Central memory CD4-positive, alpha-beta T cell (primary cell): ENCODE data around the gene HDHD5.

Experiments used
- DNase-seq: peaks from one replicate; pipeline ENCODE4 v3.0.0; 2022

The HDHD5 gene

DNA sequence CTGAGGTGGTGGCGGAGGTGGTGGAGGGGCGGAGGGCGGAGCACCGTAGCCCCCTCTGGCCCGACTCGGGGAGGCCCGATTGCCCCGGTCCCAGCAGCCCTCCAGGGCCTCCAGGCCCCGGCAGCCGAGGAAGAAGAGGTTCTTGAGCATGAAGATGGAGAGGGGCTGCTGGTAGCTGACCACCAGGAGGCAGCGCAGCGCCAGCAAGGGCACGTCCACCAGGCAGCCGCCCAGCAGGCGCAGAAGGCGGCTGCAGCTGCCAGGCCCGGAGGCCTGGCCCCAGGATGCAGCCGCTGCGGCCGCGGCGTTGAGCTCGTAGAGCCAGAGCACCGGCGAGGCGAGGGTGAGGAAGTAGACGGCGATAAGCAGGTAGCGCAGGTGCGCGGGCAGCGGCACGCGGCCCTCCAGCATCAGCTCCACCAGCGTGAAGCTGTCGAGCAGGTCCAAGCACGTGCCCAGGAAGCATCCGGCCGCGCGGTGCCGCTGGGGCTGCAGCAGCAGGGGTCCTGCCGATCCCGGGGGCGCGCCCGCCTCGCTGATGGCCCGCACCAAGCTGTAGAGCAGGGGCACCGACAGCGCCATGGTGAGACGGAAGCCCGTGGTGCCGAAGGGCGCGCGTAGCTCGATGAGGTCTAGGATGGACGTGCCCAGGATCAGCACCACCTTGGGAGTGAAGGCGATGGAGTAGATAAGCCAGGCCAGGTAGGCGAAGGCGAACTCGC, 39.4 kb downstream of the HDHD5 start:
- DNase-seq: no peak

DNA sequence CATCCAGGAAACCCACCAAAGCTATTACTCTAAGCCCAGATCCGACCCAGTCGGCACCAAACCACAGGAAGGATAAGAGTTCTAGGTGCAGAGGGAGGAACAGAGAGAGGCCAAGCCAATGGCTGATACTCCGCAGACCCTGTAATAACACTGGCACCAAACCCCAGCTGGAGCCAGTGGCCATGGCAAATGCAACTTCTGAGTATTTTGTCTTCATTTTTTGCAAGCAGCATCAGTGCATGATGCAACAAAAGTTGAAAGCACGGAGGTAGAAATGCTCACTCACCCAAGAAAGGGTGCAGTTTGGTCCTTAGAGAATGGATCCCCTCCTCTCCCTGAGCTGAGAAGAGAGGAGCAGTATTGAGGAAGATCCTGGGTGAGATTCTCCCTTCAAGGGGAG, 40.7 kb downstream of the HDHD5 start:
- DNase-seq: no peak

DNA sequence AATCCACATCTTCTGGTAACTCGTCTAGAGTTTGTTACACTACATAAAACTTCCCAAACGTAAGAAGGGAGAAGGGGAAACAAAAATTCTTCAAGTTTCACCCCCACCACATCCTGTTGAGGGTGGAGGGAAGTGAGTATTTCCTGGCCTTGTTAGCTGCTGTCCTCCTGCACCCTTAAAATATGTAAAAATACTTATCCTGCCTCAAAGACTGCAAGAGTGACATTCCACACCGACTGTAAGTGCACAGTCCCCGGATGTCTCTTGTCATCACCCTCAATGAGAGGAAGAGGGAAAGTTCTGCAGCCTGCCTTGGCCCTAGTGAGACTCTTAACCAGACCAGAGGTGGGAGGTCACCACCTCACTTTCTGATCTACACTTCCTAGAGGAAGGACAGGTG, 41.2 kb downstream of the HDHD5 start:
- DNase-seq: no peak

DNA sequence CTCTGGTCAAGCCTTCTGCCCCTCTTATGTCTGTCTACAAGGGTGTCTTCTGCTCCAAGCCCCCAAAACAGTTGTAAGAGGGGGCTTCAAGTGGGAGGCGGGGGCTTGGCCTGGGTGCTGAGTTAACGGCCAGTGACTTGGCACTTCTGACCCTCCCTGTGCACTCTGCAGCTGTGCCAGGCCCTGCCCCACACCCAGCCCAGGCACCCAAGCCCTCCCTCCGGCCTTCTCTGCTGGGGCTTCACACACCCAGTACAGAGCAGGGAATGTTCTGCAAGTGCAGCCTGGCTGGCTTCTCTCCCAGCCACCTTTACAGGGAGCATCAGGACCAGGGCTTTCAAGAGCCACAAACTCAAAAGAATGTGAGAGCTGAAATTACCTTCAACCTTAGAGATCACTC, 41.7 kb downstream of the HDHD5 start:
- no peak for DNase-seq

DNA sequence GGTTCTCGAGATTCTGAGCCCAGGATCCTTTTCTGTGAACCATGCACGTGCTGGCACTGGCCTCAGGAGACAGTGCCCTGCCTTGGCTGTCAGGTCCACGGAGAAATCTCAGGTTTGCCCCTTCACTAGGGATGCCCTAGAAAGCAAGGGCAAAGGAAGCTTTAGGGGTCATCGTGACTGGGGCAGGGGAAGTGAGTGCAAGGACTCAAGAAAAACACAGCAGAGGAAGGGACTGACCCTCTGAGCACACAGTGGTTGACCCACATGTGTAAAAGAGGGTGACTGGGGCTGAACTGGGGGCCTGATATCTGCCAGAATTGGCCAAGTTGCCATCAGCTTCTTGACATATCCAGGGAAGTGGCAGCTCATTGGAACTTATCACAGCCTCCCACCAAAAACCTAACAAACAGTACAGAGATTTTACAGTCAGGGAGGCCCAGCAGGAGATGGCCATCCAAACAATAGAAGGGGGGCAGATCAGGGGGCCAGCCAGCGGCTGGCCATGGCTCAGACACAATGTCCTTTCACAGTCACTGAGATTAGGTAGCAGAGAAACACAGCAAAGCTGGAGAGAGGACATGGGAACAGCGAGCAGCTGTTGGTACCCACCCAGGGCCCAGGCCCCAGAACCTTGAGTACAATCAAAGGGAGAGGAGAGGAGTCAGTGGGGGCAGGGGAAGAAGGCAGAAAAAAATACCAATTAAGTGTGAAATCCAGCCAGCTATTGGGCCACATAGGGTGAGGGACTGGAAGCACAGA, 42.3 kb downstream of the HDHD5 start:
- no peak for DNase-seq

DNA sequence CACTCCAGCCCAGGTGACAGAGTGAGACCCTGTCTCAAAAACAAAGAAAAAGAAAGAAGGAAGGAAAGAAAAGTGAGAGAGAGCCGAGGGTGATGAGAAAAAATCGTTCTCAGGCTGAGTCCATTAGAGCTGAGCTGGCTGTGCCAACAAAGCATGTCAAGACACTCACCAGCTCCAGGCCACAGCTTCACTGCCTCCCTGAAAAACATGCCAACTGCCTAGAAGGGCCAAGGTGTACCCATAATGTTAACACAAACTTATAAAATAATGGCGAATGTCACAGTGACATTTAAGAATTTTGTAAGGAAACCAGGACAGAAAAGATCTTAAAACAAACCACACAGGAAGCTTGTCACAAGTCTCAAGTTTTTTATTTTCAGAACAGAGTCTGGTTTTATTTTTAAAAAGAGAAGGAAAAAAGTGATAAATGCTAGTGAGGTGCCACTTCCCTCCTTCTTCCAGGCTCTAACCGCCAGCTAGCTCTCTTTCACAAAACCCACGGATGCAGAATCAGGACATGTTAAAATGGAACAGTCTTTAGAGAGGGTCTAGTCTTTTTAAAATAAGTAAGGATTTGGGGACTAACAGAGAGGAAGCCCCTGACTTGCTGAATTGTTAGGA, 43.0 kb downstream of the HDHD5 start:
- no peak for DNase-seq

DNA sequence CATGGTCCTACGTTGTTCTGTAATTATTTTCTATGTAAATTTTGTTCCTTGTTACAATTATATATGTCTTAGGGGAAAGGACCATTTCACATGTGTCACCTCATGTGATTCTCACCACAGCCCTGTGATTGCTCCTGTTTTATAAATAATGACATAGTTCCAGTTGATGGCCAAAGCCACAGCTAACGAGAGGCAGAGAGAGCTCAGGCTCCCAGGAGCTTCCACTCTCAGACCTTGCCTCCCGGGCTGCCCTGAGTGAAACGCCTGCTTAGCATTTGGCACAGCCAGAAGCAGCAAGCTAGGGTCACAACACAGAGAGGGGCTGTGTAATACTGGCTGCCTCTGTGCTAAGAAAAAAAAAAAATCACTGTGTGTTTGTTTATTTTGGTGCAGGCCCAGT, 43.8 kb downstream of the HDHD5 start:
- no peak for DNase-seq

DNA sequence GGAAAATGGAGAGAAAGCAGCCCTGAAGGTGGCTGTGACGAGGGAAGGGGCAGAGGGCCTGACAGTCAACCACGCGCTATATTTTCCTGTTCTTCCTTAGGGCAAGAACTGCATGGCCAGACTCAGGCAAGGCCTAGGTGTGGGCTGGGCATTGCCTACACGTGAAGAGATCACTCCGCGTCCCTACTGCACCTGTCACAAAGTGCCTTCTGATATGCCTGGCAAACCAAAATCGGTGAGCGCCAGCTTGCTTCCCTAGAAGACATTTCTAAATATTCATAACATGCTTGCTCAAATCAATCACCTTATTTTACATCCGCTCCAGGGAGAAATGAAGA, 44.2 kb downstream of the HDHD5 start:
- no peak for DNase-seq

DNA sequence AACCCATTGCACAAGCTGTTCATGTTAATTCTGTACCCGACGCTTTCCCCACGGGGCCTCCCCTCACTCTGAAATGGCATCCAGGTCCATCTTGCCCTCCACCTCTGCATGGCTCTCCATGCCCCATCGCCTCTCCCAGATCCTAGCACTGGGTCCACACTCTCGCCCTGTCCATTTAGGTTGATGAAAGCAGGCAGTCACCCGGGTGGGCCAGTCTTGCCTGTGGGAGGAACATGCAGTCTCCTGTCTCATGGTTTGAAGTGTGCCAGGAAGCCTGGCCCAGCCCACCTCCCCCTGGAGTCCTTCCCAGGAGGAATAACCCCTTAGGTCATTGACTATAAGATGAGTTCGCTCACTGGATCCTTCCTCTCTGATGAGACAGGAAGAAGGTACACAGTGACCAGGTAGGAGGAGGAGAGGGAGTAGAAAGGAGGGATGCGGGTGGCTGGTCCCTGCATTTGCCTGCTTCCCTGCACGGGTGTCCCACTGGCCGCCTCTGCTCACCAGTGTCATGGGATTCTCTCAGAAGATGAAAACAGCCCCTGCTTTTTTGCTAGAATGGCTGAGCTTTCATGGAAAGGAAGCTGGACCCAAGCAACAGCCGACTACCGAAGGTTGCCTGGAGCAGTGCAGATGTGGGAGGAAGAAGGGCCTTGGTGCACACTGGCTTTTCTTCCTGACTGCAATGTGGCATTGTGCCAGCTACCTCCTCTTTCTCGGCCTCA, 44.7 kb downstream of the HDHD5 start:
- DNase-seq: no peak

DNA sequence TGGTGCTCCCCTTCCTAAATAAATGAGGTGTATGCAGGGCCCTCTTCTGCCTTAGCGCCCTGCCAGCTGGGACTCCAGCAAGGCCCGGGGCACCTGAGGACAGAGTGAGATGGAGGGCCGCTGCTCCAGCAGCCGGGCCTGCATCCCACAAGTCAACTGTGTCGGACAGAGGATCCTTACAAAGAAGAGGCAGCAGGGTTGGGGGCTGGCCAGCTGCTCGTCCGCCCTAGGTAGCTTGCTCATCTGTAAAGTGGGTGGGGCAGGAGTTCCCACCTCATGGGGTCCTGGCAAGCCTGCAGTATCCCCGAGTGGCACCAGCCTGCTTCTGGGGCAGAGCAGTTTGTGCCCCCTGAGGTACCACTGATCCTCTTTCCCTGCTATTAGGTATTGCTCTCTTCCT, 45.5 kb downstream of the HDHD5 start:
- no peak for DNase-seq

DNA sequence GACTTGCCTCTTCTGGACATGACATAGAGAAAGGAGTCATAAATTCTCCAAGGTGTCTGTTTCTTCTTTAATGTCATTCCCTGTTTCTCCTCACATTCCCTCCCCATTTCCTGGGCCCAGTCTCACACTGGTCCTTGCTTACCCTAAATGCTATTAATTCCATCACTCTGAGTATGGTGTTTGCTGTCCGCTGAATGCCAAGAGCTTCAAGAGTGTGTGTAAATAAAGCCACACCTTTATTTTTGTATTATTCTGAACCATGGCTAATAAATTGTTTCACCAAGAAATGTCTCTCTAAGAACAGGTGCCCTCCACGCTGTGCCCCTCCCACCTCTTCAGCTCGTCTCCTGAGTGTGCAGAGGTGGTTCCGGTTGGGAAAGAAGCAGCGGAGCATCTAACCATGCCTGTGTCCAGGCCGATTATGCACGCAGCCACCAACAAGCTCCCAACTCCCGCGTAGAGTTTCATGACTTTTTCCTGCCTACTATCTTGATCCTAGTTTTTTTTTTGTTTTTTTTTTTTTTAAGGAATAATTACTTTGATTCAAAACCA, 46.5 kb downstream of the HDHD5 start:
- no peak for DNase-seq

DNA sequence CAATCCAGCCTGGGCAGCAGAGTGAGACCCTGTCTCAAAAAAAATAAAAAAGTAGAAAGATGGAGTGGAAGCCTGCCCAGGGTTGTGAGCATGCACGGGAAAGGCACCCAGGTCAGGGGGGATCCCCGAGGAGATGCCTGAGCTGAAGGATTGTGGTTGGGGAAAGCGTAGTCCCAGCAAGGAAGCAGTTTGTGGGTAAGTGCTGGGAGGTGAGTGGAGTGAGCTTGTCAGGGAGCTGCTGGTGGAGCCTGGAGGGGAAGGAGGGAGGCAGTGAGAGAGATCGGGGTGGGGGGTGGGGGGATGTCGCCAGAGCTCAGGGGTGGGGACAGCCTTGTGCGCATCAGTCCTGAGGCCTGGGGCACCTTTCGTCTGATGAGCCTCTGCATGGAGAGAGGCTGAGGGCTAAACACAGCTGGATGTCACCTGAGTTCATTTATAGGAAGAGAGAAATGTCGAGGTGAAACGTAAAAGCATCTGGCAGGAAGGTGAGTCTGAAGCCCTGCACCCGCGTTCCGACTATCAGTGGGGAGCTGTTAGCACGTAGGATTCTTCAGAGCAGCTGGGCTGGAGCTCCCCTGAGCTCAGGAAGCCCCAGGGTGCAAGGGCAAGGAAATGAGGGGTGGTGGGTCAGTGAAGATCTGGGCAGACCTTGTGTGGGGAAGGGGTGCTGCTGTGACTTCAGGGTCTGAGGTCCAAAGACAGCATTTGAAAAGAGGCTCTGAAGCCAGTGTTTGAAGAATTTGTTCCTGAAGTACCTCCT, 48.1 kb downstream of the HDHD5 start:
- DNase-seq: no peak

DNA sequence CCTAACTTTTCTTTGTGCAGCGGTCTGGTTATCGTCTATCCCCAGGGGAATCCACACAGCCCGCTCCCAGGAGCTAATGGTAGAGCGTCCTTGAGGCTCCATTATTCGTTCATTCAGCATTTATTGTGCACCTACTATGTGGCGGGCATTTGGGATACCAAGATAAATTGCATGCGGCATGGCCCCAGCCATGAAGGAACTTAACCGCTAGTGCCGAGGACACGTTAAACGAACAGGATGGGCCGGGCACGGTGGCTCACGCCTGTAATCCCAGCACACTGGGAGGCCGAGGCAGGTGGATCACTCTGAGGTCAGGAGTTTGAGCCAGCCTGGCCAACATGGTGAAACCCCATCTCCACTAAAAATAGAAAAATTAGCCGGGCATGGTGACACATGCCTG, 49.1 kb downstream of the HDHD5 start:
- DNase-seq: no peak

DNA sequence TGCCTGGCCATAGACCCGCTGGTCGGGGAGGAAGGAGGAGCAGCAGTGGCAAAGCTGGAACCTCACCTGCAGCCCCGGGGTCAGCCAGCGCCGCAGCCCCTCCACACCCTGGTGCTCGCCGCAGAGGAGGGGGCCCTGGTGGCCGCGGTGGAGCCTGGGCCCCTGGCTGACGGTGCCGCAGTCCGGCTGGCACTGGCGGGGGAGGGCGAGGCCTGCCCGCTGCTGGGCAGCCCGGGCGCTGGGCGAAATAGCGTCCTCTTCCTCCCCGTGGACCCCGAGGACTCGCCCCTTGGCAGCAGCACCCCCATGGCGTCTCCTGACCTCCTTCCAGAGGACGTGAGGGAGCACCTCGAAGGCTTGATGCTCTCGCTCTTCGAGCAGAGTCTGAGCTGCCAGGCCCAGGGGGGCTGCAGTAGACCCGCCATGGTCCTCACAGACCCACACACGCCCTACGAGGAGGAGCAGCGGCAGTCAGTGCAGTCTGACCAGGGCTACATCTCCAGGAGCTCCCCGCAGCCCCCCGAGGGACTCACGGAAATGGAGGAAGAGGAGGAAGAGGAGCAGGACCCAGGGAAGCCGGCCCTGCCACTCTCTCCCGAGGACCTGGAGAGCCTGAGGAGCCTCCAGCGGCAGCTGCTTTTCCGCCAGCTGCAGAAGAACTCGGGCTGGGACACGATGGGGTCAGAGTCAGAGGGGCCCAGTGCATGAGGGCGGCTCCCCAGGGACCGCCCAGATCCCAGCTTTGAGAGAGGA, 49.8 kb downstream of the HDHD5 start:
- DNase-seq: no peak

DNA sequence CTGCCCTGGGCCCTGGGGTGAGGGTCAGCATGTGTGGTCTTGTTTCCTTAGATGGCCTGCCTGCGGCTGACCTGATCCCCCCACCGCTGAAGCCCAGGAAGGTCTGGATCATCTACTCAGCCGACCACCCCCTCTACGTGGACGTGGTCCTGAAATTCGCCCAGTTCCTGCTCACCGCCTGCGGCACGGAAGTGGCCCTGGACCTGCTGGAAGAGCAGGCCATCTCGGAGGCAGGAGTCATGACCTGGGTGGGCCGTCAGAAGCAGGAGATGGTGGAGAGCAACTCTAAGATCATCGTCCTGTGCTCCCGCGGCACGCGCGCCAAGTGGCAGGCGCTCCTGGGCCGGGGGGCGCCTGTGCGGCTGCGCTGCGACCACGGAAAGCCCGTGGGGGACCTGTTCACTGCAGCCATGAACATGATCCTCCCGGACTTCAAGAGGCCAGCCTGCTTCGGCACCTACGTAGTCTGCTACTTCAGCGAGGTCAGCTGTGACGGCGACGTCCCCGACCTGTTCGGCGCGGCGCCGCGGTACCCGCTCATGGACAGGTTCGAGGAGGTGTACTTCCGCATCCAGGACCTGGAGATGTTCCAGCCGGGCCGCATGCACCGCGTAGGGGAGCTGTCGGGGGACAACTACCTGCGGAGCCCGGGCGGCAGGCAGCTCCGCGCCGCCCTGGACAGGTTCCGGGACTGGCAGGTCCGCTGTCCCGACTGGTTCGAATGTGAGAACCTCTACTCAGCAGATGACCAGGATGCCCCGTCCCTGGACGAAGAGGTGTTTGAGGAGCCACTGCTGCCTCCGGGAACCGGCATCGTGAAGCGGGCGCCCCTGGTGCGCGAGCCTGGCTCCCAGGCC, 50.6 kb downstream of the HDHD5 start:
- DNase-seq: no peak

DNA sequence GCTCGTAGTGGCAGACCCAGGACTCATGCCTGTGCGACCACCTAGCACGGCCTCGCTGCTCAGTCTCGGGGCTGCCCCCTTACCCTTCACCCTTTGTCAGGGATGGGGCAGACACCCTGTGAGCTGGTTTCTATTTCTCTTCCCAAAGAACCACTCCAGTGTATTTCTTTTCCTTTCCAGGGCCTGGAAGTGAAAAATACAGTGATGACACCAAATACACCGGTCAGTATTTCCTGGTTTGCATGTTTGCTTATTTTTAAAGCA, 51.6 kb downstream of the HDHD5 start:
- DNase-seq: no peak

DNA sequence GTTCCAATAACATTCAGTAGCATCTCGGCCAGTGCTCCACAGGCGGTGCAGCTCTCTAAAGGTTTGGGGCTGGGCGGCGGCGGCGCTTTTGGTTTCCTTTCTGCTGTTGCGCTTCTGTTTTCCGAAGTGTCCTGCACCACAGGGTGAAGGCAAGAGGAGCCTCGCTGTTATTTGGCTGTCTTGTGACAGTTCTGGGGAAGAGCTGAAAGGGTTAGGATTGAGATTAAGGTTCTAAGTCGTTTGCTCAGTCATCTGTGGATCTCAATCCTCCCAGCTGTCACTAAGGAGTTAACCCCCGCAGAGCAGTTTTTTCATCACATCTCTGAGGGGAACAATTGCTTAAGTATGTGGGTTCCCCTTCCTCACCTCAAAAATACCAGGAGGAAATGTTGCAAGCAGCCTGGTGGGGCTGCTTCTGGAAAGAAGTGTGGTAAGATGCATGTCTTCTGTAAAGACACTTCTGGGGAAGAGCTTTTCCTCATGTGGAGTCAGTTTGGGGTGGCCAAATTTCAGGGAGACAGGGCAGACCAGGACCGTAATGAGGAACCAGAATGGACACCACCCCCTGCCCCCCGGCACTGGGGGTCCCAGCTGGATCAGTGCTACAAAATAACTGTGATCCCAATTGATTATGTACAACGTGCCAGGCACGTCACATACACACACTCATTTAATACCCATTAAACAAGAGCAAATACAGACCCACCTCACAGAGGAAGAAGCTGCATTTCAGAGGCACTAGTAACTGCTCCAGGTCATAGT, 52.1 kb downstream of the HDHD5 start:
- DNase-seq: no peak

DNA sequence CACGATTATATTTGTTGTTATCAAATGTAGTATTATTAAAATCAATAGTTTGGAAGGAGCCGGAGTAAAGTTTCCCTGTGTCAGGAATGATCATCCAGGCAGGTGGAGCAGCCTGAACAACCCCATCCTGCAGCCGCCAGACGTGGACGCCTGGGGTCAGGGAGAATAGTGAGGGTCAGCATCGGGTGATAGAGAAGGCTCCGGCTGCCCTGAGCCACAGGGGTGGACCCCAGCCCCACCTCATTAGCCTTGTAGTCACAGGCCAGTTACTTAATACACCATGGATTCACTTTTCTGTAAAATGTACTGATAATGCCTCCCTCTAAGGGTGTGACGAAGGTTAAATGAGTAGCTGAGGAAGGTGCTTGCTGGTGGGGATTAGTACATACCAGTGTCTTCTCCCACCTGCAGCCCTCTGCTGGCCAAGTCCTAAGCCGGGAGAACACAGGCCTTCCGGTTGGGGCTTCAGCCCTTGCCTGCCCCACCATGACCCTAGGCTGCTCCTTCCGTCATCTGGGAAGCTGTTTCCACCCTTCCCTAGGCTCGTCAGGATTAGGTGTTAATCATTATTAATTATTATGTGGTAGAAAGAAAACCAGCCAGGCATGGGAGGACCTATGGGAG, 52.8 kb downstream of the HDHD5 start:
- DNase-seq: no peak
